HG03571 (cell line): Measurements from ENCODE around the gene MYT1.

Source experiments
- ATAC-seq: cut with Tn5 transposase; IDR thresholded peaks from one replicate; pipeline ENCODE4 v1.9.1; 2021; ENCODE audit not compliant: unreplicated experiment

Gene MYT1

GRCh38 chr20:64153861-64154589, 10.2 kb upstream of the MYT1 start:
- ATAC-seq = no peak

DNA sequence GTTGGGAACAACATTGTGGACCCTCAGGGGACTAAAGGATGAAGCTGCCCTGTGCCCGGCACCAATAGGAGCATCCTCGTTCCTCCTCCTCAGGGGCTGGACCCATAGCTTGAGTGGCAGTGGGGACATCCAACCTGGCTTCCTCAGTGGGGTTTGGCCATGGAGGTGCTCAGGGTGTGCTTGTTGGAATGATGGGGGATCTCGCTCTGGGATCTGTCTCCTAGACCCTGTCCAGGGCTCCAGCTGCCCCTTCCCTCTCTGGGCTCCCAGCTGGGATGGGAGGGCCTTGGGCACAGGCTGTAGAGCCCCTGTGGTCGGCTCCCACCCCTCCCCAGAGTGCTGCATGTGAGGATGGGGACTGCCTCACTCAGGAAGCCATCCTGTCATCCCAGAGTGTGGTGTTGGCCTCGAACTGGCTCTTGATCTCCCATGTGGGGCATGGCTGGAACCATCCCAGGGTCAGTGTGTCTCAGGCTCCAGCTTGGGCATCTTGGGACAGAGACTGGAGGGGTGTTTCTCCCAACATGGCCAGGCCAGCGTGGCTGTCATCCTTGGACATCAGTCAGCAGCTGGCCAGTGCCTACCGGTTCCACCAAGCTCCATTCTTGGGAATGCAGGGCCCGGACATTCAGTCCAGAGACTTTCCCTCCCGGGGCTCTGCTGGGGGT, 9.5 kb upstream of the MYT1 start:
- ATAC-seq = no peak

DNA sequence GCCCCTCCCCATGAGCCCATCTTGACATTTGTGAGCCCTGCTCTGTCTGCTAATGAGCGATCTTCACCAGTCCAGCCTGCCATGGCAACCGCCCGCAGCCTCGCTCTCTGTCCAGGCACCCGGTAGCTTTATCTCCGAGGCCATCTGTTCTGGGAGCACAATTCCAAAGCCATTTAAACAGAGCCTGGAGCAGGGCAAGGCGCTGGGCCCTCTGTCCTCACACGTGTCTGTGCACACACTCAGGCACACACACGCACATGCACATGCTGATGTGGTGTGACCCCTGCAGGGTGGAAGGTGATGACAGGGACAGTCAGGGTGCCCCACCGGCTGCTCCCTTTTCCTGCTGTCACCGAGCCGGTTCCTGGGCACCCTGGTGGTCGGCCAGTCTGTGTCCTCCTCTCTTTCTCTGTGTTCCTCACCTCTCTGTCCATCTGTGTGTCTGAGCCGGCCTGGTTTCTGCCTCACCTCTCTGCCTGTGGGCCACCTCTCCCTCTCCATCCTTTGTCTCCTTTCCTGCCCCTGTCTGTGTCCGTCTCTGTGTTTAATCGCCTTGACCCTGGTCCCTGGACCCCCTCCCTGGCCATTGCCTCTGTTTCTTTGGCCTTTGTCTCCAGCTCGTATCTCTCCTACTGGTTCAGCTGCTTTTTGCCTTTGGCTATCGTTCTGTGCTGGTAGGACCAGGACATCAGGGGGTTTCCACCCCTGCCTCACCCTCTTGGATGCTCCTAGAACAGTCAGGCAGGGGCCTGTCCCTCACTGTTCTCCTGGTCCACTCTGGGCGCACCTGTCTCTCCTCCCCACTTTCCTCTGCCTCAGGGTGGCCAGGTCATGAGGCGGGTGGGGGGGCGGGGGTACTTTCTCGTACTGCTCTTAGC, 8.8 kb upstream of the MYT1 start:
- no peak for ATAC-seq

- ATAC-seq = no peak
Measured at GRCh38 chr20:64156136-64156885, 7.9 kb upstream of the MYT1 start.

DNA sequence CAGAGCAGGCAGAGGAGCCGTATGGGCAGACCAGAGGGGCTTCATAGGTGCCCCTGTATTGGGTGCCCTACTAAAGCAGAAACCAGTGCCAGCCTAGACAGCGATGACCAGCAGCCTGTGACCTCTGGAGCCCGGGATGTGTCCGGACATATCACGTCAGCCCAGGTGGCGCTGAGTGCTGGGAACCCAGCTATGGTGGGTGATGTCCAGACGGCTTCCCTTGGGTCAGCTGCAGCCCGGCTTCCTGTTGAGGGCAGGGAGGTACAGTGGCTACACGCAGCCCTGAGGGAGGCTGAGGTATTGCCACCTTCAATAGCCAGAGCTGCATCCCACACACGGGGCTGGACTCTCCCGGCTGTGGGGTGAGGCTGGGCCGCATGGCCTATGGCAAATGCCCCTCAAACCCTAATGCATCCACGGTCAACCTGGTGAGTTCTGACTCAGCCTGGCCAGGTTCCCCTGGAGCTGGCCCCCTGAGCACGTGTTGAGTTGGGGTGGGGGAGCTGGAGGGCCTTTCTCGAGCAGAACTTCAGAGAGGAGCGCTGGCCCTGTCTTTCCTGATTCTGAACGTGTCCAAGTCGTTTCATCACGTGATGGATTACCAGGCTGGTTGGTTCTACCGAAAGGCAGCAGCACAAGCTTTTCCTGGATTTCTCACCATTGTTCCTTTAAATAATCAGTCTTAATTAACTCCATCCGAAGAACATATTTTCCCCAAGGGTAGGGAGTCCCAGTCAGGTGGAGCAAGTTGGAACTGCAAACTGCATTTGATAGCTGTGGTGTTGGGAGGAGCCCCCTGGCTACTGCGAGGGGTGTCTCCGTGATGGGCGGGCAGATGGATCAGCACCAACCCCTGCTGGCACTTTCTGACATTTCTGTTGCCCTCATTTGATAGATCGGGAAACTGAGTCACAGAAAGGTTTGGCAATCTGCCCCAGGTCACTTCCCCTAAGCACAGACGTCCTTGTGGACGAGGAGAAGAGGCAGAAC, 7.1 kb upstream of the MYT1 start:
- ATAC-seq = no peak

- no peak for ATAC-seq
Measured at GRCh38 chr20:64157878-64158277, 6.4 kb upstream of the MYT1 start.

DNA sequence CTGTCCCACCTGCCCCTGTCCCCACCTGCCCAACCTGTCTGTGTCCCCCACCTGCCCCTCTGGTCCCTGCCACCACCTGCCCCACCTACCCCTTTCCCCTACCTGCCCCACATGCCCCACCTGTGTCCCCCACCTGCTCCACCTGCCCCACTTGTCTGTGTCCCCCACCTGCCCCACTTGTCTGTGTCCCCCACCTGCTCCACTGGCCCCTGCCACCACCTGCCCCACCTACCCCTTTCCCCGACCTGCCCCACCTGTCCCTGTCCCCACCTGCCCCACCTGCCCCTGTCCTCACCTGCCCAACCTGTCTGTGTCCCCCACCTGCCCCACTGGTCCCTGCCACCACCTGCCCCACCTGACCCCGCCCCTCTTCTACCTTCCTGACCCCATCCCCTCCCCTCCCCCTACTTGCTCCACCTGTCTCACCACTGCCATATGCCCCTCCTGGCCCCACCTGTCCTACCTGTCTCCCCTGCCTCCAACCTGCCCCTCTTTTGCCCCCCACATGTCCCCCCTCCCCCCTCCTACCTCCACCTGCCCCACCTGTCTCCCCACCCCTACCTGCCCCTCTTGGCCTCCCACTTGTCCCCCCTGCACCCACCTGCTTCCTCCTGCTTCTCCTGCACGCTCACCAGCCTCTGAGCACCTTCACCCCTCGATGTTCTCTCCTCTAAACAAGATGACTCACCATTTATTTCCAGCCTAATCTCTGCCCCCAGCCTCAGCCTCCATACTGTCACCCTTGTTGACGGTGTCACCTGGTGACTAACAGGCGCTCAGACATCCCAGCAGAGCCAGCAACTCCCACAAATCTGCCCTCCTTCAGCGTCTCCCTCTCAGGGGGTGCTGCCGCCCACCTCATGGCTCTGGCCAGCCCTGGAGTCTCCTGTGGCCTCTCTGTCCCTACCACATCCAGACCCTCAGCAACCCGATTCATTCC, 5.6 kb upstream of the MYT1 start:
- no peak for ATAC-seq

- no peak for ATAC-seq
Measured at GRCh38 chr20:64159286-64159680, 5.0 kb upstream of the MYT1 start.

DNA sequence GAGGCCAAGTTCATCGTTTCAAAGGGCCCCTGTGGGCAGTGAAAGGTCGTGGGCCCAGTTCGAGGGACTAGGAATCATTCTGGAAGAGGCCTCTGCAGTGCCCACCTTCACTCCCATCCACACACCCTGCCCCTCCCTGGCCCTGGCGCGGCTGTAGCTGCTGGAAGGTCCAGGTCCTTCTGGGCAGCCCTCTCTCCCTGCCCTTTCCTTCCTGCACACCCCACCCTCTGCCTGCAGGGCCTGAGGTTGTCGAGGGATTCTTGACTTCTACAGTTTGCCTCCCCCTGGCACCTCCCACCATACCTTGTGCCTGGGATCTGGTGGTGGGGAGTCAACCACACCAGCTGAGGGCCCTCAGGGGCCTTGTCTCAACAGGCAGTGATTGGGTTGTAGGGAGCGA, 4.5 kb upstream of the MYT1 start:
- ATAC-seq = no peak

DNA sequence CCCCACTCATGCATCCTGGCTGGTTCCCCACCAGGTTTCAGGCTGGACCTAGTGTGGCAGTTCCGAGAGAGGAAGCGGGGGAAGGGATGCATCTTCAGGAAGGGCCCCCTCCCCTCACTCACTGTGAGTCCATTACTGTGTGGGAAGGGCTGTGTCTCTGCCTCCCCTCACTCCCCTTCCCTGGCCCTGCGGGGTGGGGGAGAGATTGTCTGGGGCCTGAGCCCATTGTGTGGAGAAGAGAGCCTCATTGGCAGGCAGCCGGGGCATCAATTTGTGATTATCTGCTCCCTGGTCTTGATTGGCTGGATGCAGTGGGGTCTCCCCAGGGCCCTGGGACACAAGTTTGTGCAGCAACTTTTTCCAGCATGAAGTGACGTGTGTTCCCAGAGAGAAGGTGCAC, 4.1 kb upstream of the MYT1 start:
- ATAC-seq = no peak

DNA sequence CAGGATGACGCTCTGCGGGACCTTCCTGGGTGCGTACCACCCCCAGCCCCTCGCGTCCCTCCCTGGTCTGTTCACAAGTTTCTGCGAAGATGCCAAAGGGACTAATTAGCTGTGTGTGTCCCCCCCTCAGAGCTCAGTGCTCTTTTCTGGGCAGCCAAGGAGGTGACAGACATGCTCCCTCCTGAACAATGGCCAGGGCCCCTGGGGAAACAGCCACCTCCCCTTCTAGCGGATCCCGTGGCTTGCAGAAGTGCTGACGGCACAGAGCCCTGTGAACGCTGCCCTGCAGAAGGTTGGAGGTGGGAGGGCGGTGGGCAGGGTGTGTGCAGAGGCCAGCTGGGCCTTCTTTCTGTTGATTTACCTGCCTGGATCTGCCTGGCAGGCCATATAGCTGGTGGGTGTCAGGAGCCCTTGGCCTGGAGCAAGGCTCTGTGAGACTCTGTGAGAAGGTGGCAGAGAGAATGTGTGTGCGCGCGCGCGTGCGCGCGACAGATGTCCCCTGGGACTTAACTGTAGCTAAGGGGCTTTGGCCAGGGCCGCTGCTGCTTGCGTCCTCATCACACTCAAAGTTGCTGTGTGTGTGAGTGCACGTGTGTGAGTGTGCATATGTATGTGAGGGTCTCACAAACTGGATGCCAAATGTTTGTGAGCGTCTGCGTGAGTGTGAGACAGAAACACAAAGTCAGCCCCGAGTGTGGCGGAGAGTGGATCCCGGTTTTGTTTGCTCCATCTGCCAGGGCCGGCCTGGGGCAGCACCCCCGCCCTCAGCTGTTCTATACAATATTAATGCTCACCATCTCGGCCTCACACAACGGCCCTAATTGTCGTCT, 3.5 kb upstream of the MYT1 start:
- ATAC-seq = no peak

- ATAC-seq = no peak
Measured at GRCh38 chr20:64161356-64162238, 2.7 kb upstream of the MYT1 start.

GRCh38 chr20:64162239-64162910, 1.9 kb upstream of the MYT1 start:
- ATAC-seq = no peak

- ATAC-seq = no peak
Measured at GRCh38 chr20:64163776-64164122, 503 bp upstream of the MYT1 start.

- no peak for ATAC-seq
Measured at GRCh38 chr20:64165866-64166600, 1.8 kb downstream of the MYT1 start.
